Stimulated activated CD4-positive, alpha-beta T cell treated with anti-CD3 and anti-CD28 coated beads, Interleukin-1b, Interleukin-23, amount 100 ng/mL, for 1 hour (primary cell): ENCODE data around the gene ABCC5.
A peak's percentile ranks its signal among the peaks of the same experiment; 100 is the strongest.
"Not testable (repeated sequence)": the region's sequence is repeated elsewhere in the genome, so short reads cannot be mapped to it uniquely, and the experiment has no call there.

Experiments used
- DNase-seq, 2 donors: peaks; one replicate each; pipeline ENCODE4 v3.0.0-alpha.2; 2020; ENCODE audit warnings: low read depth in 2 of 2

ABCC5 gene

GRCh38 chr3:183892610-183893214 lies 125.0 kb downstream of the ABCC5 start:
- no peak for DNase-seq

GRCh38 chr3:183885766-183886165 lies 131.9 kb downstream of the ABCC5 start:
- DNase-seq: no peak

DNA sequence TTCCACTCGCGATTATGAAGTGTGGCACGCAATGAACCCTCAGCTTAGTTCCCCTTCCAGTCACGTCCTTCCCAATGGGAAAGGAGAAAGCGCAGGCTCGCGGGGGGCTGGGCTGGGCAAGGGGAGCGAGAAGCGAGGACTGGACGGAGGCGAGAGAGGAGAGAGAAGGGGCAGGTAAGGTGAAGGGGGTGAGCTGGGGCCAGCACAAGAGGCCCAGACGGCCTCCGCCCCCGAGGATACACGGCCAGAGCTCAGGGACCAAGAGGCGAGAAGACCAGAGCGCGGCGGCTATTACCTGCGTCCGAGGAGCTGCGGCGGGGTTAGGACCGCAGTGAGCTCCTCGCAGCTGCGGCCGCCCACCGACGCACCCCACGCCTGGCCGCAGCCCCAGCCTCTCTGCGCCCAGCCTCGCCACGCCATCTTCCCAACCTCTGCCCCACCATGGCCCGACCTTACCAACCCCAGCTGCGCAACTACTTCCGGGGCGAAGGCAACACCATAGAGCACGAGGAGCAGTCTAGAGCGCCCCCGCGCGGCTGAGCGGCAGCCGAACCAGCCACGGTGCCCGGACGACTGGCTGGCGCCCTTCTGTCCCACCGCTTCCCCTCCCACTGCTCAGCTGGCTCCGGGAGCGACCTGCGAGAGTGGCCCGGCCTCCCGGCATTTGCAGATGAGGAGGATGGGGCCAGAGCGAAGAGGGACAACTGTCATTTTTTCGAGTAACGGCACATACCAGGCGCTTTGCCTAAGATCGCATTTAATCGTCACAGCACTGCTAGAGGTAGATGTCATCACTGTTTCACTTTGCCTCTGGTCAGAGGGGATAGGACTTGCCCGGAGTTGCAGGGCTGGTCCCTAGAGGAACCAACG lies 133.0 kb downstream of the ABCC5 start, which contains the start of gene PARL:
Gene PARL (minus strand): TSS at position 454 of the 870 bp plus-strand sequence. CDS start 34 bp downstream, at position 420.
- DNase-seq: peak; percentile 89 to 97

- DNase-seq: no peak
Measured at GRCh38 chr3:183884097-183884426, 133.6 kb downstream of the ABCC5 start.

DNA sequence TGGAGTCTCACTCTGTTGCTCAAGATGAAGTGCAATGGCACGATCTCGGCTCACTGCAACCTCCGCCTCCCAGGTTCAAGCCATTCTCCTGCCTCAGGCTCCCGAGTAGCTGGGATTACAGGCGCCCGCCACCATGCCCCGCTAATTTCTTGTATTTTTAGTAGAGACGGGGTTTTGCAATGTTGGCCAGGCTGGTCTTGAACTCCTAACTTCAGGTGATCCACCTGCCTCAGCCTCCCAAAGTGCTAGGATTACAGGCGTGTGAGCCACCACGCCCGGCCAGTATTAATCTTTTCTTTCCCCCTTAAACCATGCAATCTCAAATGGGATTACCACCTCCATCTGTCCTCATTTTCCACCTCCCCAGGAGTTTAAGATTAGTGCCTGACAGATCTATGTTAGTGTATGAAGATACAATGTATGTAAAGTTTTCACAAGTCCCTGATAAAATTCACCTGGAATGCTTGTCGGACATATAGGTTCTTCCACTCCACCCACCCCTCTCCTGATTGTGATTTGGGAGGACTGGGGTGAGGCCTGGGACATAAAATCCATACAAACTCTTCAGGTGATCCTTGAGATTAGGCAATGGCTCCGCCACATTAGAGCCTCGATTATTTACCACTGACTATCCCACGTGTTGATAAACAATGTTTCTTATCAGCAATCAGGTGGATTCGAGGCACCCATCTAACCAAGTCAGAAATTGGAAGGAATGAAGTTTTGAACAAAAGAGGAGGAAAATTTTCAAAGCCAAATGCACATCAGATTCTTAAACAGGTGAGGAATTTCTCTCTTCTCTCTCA lies 134.2 kb downstream of the ABCC5 start:
- no peak for DNase-seq

DNA sequence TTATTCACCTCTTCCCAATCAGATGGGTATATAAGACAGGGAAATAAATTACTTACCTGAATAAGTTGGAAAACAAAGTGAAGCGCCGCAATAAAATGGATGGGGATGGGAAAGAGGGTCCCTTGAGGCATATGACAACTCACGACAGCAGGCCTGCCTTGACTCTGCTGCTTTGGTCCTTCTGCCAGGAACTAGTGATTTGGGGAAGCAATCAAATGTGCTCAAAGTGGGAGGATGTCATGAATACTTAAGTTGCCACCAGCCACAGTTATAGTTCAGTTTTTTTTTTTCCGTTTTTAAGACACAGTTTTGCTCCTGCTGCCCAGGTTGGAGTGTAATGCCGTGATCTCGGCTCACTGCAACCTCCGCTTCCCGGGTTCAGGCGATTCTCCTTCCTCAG lies 137.6 kb downstream of the ABCC5 start:
- no peak for DNase-seq

- no peak for DNase-seq
Measured at GRCh38 chr3:183879243-183879642, 138.4 kb downstream of the ABCC5 start.

DNA sequence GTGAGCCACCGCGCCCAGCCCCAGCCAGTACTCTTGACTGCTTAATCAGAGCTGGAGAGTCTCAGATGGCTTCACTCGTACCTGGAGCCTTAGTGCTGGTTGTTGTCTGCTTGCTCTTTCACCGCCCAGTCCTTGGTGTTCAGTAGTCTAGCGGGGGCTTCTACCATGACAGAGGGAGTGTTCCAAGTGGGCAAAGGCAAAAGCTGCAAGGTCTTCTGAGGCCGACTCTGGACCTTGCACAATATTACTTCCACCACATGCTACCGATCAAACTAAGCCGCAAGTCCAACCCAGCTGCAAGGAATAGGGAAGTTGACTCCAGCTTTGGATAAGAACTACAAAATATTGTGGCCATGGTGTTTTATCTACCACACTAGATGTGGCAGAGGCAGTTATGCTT lies 139.6 kb downstream of the ABCC5 start:
- no peak for DNase-seq

DNA sequence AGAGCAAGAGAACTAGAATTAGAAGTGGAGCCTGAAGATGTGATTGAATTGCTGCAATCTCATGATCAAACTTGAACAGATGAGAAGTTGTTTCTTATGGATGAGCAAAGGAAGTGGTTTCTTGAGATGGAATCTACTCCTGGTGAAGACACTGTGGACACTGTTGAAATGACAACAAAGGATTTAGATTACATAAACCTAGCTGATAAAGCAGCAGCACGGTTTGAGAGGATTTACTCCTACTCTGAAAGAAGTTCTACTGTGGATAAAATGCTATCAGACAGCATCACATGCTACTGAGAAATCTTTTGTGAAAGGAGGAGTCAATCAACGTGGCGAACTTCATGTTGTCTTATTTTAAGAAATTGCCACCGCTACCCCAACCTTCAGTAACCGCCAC lies 140.5 kb downstream of the ABCC5 start:
- DNase-seq: not testable (repeated sequence)

- DNase-seq: no peak
Measured at GRCh38 chr3:183875411-183875810, 142.3 kb downstream of the ABCC5 start.

DNA sequence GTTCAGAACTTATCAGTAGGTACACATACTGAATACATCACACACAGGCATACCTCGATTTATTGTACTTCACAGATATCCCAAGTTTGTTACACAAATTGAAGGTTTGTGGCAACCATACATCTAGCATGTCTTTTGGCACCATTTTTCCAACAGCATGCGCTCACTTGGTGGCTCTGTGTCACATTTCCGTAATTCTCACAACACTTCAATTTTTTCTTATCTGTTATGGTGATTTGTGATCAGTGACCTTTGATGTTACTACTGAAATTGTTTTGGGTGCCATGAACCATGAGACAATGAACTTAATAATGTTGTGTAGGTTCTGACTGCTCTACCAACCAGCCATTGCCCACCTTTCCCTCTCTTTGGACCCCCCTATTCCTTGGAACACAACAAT lies 143.8 kb downstream of the ABCC5 start:
- DNase-seq: no peak

DNA sequence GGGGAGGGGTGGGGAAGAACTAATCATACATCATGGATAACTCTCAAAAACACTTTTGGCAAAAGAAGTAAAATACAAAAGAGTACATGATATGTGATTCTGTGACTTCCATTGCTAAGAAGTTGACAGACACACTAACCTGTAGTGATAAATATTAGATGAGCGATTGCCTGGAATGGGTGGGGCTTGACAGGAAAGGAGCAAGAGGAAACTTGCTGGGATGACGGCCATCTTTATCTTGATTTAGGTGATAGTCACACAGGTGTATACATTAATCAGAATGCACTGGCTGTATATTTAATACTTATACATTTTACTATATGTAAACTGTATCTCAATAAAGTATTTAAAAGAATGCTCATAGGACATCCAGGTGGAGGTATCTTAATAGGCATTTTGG lies 146.1 kb downstream of the ABCC5 start:
- no peak for DNase-seq

DNA sequence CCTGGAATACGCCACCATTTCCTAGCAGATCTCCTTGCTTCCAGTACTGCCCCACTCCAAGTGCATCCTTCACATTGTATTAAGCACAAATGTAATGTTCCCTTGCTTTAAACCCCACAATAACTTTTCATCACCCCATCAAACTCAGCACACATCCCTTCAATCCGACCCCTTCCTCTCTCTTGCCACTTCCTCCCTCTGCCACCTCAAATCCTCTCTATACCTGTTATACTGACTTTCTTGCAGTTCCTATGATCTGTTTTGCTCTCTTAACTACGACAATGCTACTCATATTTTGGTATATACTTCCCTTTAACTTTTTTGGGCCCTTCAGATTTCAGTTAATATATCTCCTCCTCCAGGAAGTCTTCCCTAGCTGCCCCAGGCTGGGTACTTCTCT lies 147.1 kb downstream of the ABCC5 start:
- no peak for DNase-seq
